ENCODE results near the gene TMEM250. TPM values are rescaled to one million over a fixed set of nuclear protein-coding genes. Genes with fewer than 3 reads are reported as not detected.

TMEM250 gene
- total RNA-seq, 1 experiment from 2014 or later: 15.1 TPM

- Histone ChIP-seq H3K79me2 (ENCODE audit: low read length) (no peaks in the 10 kb centered on the region), H2AFZ (ENCODE audit: low read length) (no peak overlapping the region), H3K27ac (ENCODE audit: low read length) (no peak overlapping the region), H3K9ac (ENCODE audit: low read length) (no peak overlapping the region), H3K9me3 (ENCODE audit: low read length) (no peaks in the 10 kb centered on the region), H3K4me2 (ENCODE audit: low read depth, low read length, poor library complexity, severe bottlenecking) (no peak overlapping the region), H3K9me2 (replicated peaks; ENCODE audit: insufficient read depth, low read length) (no peaks in the 10 kb centered on the region), H4K20me1 (ENCODE audit: insufficient read depth, low read depth, low read length) (peaks cover 3% of the 10 kb centered on the region; the same call in 1 of the 2 replicates), H3K4me3 (ENCODE audit: low read length) (no peak overlapping the region), H3K4me1 (ENCODE audit: low read length) (peaks cover 6% of the 10 kb centered on the region), H3K36me3 (ENCODE audit: insufficient read depth, low read length) (no peaks in the 10 kb centered on the region), H3K27me3 (ENCODE audit: low read length) (no peaks in the 10 kb centered on the region)
- DNase-seq: no peak
These were observed 25.8 kb upstream of the TMEM250 start for GRCh38 chr9:136144450-136144849.

- H3K9me3 ChIP-seq (ENCODE audit: low read length): no peaks in the 10 kb centered on the region
- H3K4me3 ChIP-seq (ENCODE audit: low read length): no peak overlapping the region
- H3K27ac ChIP-seq (ENCODE audit: low read length): no peak overlapping the region
- no peak overlapping the region for H3K4me2 ChIP-seq (ENCODE audit: low read depth, low read length, poor library complexity, severe bottlenecking)
- H3K9ac ChIP-seq (ENCODE audit: low read length): no peak overlapping the region
- no peaks in the 10 kb centered on the region for H3K36me3 ChIP-seq (ENCODE audit: insufficient read depth, low read length)
- H3K4me1 ChIP-seq (ENCODE audit: low read length): peaks cover 6% of the 10 kb centered on the region
- no peak overlapping the region for H2AFZ ChIP-seq (ENCODE audit: low read length)
- H3K9me2 ChIP-seq (replicated peaks; ENCODE audit: insufficient read depth, low read length): no peaks in the 10 kb centered on the region
- no peaks in the 10 kb centered on the region for H3K27me3 ChIP-seq (ENCODE audit: low read length)
- no peaks in the 10 kb centered on the region for H3K79me2 ChIP-seq (ENCODE audit: low read length)
- H4K20me1 ChIP-seq (ENCODE audit: insufficient read depth, low read depth, low read length): peaks cover 3% of the 10 kb centered on the region; the same call in 1 of the 2 replicates
- peak; percentile 69 for DNase-seq
These were observed 24.7 kb upstream of the TMEM250 start for GRCh38 chr9:136143215-136144001.

GRCh38 chr9:136142859-136143214 lies 24.2 kb upstream of the TMEM250 start:
- Histone ChIP-seq H3K27me3 (ENCODE audit: low read length) (no peaks in the 10 kb centered on the region), H3K4me2 (ENCODE audit: low read depth, low read length, poor library complexity, severe bottlenecking) (no peak overlapping the region), H3K4me3 (ENCODE audit: low read length) (no peak overlapping the region), H4K20me1 (ENCODE audit: insufficient read depth, low read depth, low read length) (peaks cover 3% of the 10 kb centered on the region; the same call in 1 of the 2 replicates), H3K9me3 (ENCODE audit: low read length) (no peaks in the 10 kb centered on the region), H3K27ac (ENCODE audit: low read length) (no peak overlapping the region), H3K9me2 (replicated peaks; ENCODE audit: insufficient read depth, low read length) (no peaks in the 10 kb centered on the region), H3K9ac (ENCODE audit: low read length) (no peak overlapping the region), H2AFZ (ENCODE audit: low read length) (no peak overlapping the region), H3K79me2 (ENCODE audit: low read length) (no peaks in the 10 kb centered on the region), H3K36me3 (ENCODE audit: insufficient read depth, low read length) (no peaks in the 10 kb centered on the region), H3K4me1 (ENCODE audit: low read length) (peaks cover under 1% of the 10 kb centered on the region)
- no peak for DNase-seq

- Histone ChIP-seq H4K20me1 (ENCODE audit: insufficient read depth, low read depth, low read length) (peaks cover 3% of the 10 kb centered on the region; the same call in 1 of the 2 replicates), H3K27ac (ENCODE audit: low read length) (no peak overlapping the region), H3K27me3 (ENCODE audit: low read length) (no peaks in the 10 kb centered on the region), H3K4me2 (ENCODE audit: low read depth, low read length, poor library complexity, severe bottlenecking) (no peak overlapping the region), H3K4me1 (ENCODE audit: low read length) (no peaks in the 10 kb centered on the region), H3K36me3 (ENCODE audit: insufficient read depth, low read length) (no peaks in the 10 kb centered on the region), H3K4me3 (ENCODE audit: low read length) (no peak overlapping the region), H3K9me3 (ENCODE audit: low read length) (no peaks in the 10 kb centered on the region), H2AFZ (ENCODE audit: low read length) (no peak overlapping the region), H3K79me2 (ENCODE audit: low read length) (no peaks in the 10 kb centered on the region), H3K9ac (ENCODE audit: low read length) (no peak overlapping the region), H3K9me2 (replicated peaks; ENCODE audit: insufficient read depth, low read length) (no peaks in the 10 kb centered on the region)
- no peak for DNase-seq
These were observed 23.7 kb upstream of the TMEM250 start for GRCh38 chr9:136142414-136142796.

GRCh38 chr9:136141682-136142413 lies 23.2 kb upstream of the TMEM250 start:
- Histone ChIP-seq H3K4me3 (ENCODE audit: low read length) (no peak overlapping the region), H3K27ac (ENCODE audit: low read length) (no peak overlapping the region)

GRCh38 chr9:136140966-136141365 lies 22.3 kb upstream of the TMEM250 start:
- Histone ChIP-seq H3K9ac (ENCODE audit: low read length) (no peak overlapping the region), H3K4me2 (ENCODE audit: low read depth, low read length, poor library complexity, severe bottlenecking) (no peak overlapping the region), H3K36me3 (ENCODE audit: insufficient read depth, low read length) (no peaks in the 10 kb centered on the region), H3K27me3 (ENCODE audit: low read length) (no peaks in the 10 kb centered on the region), H3K27ac (ENCODE audit: low read length) (no peak overlapping the region), H3K9me2 (replicated peaks; ENCODE audit: insufficient read depth, low read length) (no peaks in the 10 kb centered on the region), H3K4me3 (ENCODE audit: low read length) (no peak overlapping the region), H3K4me1 (ENCODE audit: low read length) (no peaks in the 10 kb centered on the region), H3K9me3 (ENCODE audit: low read length) (no peaks in the 10 kb centered on the region), H3K79me2 (ENCODE audit: low read length) (no peaks in the 10 kb centered on the region), H4K20me1 (ENCODE audit: insufficient read depth, low read depth, low read length) (peaks cover 3% of the 10 kb centered on the region; the same call in 1 of the 2 replicates), H2AFZ (ENCODE audit: low read length) (no peak overlapping the region)
- no peak for DNase-seq

More at GRCh38 chr9:136141682-136142413, 23.2 kb upstream of the TMEM250 start:
- H3K9me3 ChIP-seq (ENCODE audit: low read length): no peaks in the 10 kb centered on the region
- H3K4me1 ChIP-seq (ENCODE audit: low read length): no peaks in the 10 kb centered on the region
- H3K79me2 ChIP-seq (ENCODE audit: low read length): no peaks in the 10 kb centered on the region
- no peaks in the 10 kb centered on the region for H3K27me3 ChIP-seq (ENCODE audit: low read length)
- no peak overlapping the region for H3K4me2 ChIP-seq (ENCODE audit: low read depth, low read length, poor library complexity, severe bottlenecking)
- no peaks in the 10 kb centered on the region for H3K36me3 ChIP-seq (ENCODE audit: insufficient read depth, low read length)
- peaks cover 3% of the 10 kb centered on the region; the same call in 1 of the 2 replicates for H4K20me1 ChIP-seq (ENCODE audit: insufficient read depth, low read depth, low read length)
- H3K9me2 ChIP-seq (replicated peaks; ENCODE audit: insufficient read depth, low read length): no peaks in the 10 kb centered on the region
- no peak for DNase-seq
- H3K9ac ChIP-seq (ENCODE audit: low read length): no peak overlapping the region
- H2AFZ ChIP-seq (ENCODE audit: low read length): no peak overlapping the region

- H3K27me3 ChIP-seq (ENCODE audit: low read length): no peaks in the 10 kb centered on the region
These were observed 21.4 kb upstream of the TMEM250 start for GRCh38 chr9:136140046-136140445.

GRCh38 chr9:136138566-136138965 lies 19.9 kb upstream of the TMEM250 start:
- no peaks in the 10 kb centered on the region for H3K27me3 ChIP-seq (ENCODE audit: low read length)

More at GRCh38 chr9:136140046-136140445, 21.4 kb upstream of the TMEM250 start:
- Histone ChIP-seq H3K79me2 (ENCODE audit: low read length) (no peaks in the 10 kb centered on the region), H3K36me3 (ENCODE audit: insufficient read depth, low read length) (no peaks in the 10 kb centered on the region), H3K4me2 (ENCODE audit: low read depth, low read length, poor library complexity, severe bottlenecking) (no peak overlapping the region), H3K9me2 (replicated peaks; ENCODE audit: insufficient read depth, low read length) (no peaks in the 10 kb centered on the region), H4K20me1 (ENCODE audit: insufficient read depth, low read depth, low read length) (peaks cover under 1% of the 10 kb centered on the region; the same call in 1 of the 2 replicates), H3K27ac (ENCODE audit: low read length) (no peak overlapping the region), H3K4me3 (ENCODE audit: low read length) (no peak overlapping the region), H3K4me1 (ENCODE audit: low read length) (no peaks in the 10 kb centered on the region), H3K9ac (ENCODE audit: low read length) (no peak overlapping the region), H2AFZ (ENCODE audit: low read length) (no peak overlapping the region), H3K9me3 (ENCODE audit: low read length) (no peaks in the 10 kb centered on the region)
- no peak for DNase-seq

More at GRCh38 chr9:136138566-136138965, 19.9 kb upstream of the TMEM250 start:
- no peak overlapping the region for H3K9ac ChIP-seq (ENCODE audit: low read length)
- H3K27ac ChIP-seq (ENCODE audit: low read length): no peak overlapping the region
- no peak overlapping the region for H3K4me2 ChIP-seq (ENCODE audit: low read depth, low read length, poor library complexity, severe bottlenecking)
- no peak overlapping the region for H2AFZ ChIP-seq (ENCODE audit: low read length)
- no peaks in the 10 kb centered on the region for H3K36me3 ChIP-seq (ENCODE audit: insufficient read depth, low read length)
- peak; percentile 92 for DNase-seq
- H3K4me3 ChIP-seq (ENCODE audit: low read length): no peak overlapping the region
- H4K20me1 ChIP-seq (ENCODE audit: insufficient read depth, low read depth, low read length): no peaks in the 10 kb centered on the region
- H3K9me2 ChIP-seq (replicated peaks; ENCODE audit: insufficient read depth, low read length): no peaks in the 10 kb centered on the region
- no peaks in the 10 kb centered on the region for H3K4me1 ChIP-seq (ENCODE audit: low read length)
- no peaks in the 10 kb centered on the region for H3K9me3 ChIP-seq (ENCODE audit: low read length)
- H3K79me2 ChIP-seq (ENCODE audit: low read length): no peaks in the 10 kb centered on the region

All from Karpas-422 (cell line).